Measurements from ENCODE around the gene HNRNPA3. TPM values are rescaled to one million over a fixed set of nuclear protein-coding genes. Genes with fewer than 3 reads are reported as not detected.
"Not testable (repeated sequence)": the region's sequence is repeated elsewhere in the genome, so short reads cannot be mapped to it uniquely, and the experiment has no call there.

HNRNPA3 gene
- total RNA-seq, 2 experiments from 2014 or later, result 303 to 311 TPM

DNA sequence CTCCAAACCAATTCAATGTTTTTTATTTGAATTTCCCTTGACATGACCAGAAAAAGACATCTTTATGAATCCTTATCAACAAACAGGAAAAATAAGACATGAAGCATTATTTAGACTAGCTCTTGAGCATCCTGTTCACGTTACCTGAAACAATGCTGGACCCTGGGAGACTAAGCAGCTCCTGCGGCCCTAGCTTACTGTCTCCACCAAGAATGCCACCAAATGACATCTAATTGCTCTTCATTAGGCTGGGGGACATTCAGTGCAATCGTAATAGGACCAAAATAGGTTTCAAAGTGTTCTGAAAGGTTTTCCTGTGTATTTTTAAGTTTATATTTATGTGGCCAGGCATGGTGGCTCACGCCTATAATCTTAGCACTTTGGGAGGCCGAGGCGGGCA, 26.5 kb downstream of the HNRNPA3 start:
- POLR2A ChIA-PET, result interaction anchor here (1.0 to 3.3 kb wide), 4 partner anchors 11 to 27 kb away, joined by 5 to 28 read pairs (median 10); partner anchors contain the start of genes HNRNPA3 and NFE2L2
- CTCF ChIA-PET, result interaction anchor here (0.6 to 5.2 kb wide), 3 partner anchors 25 to 78 kb away, joined by 3 to 38 read pairs (median 12); partner anchors contain the start of gene NFE2L2
- no peak overlapping the region for H3K4me3 Mint-ChIP-seq
- H3K36me3 Mint-ChIP-seq, result peaks cover 20% of the 10 kb centered on the region
- intact Hi-C loops (cut with micrococcal nuclease), result no loop called here
- peaks cover 79% of the 10 kb centered on the region for H3K4me1 Mint-ChIP-seq (ENCODE audit: low read depth)
- H3K27ac Mint-ChIP-seq, result peak overlapping the region; percentile 60
- no peaks in the 10 kb centered on the region for H3K9me3 Mint-ChIP-seq
- no peak for DNase-seq
- H3K27me3 Mint-ChIP-seq, result no peaks in the 10 kb centered on the region

GRCh38 chr2:177239932-177240630, 27.5 kb downstream of the HNRNPA3 start:
- H3K9me3 Mint-ChIP-seq, result no peaks in the 10 kb centered on the region
- peak; percentile 61 for DNase-seq
- intact Hi-C loops (cut with micrococcal nuclease), result loop anchor here (1.0 kb wide), 3 partner anchors 9 to 27 kb away; no protein-coding TSS in a partner anchor

GRCh38 chr2:177241711-177242120, 29.1 kb downstream of the HNRNPA3 start:
- peaks cover 88% of the 10 kb centered on the region for H3K4me1 Mint-ChIP-seq (ENCODE audit: low read depth)
- no peak overlapping the region for H3K4me3 Mint-ChIP-seq
- ChIA-PET CTCF (interaction anchor here (1.4 to 5.2 kb wide), 3 partner anchors 22 to 92 kb away, joined by 6 to 38 read pairs (median 7); partner anchors contain the start of gene NFE2L2), POLR2A (interaction anchor here (1.2 to 3.3 kb wide), 2 partner anchors 23 to 30 kb away, joined by 4 to 28 read pairs; partner anchors contain the start of genes HNRNPA3 and NFE2L2)
- intact Hi-C loops (cut with micrococcal nuclease), result loop anchor here (2.0 kb wide), 1 partner anchor 15 kb away; no protein-coding TSS in a partner anchor
- H3K27me3 Mint-ChIP-seq, result no peaks in the 10 kb centered on the region
- peaks cover 7% of the 10 kb centered on the region for H3K36me3 Mint-ChIP-seq
- DNase-seq, result no peak
- peak overlapping the region; percentile 83 for H3K27ac Mint-ChIP-seq
- H3K9me3 Mint-ChIP-seq, result no peaks in the 10 kb centered on the region

More at GRCh38 chr2:177239932-177240630, 27.5 kb downstream of the HNRNPA3 start:
- H3K27me3 Mint-ChIP-seq, result no peaks in the 10 kb centered on the region
- H3K4me3 Mint-ChIP-seq, result no peak overlapping the region
- H3K4me1 Mint-ChIP-seq (ENCODE audit: low read depth), result peaks cover 82% of the 10 kb centered on the region
- H3K27ac Mint-ChIP-seq, result peak overlapping the region; percentile 83
- ChIA-PET CTCF (interaction anchor here (0.6 to 5.2 kb wide), 6 partner anchors 24 to 97 kb away, joined by 3 to 38 read pairs (median 6); partner anchors contain the start of gene NFE2L2), POLR2A (interaction anchor here (0.6 to 3.3 kb wide), 8 partner anchors 9 to 79 kb away, joined by 3 to 28 read pairs (median 6); partner anchors contain the start of genes HNRNPA3 and NFE2L2)
- H3K36me3 Mint-ChIP-seq, result peaks cover 15% of the 10 kb centered on the region

GRCh38 chr2:177242121-177242987, 29.8 kb downstream of the HNRNPA3 start:
- Mint-ChIP-seq H3K9me3 (no peaks in the 10 kb centered on the region), H3K27ac (peak overlapping the region; percentile 83), H3K36me3 (peaks cover 4% of the 10 kb centered on the region), H3K27me3 (no peaks in the 10 kb centered on the region), H3K4me3 (peak overlapping the region; percentile 0), H3K4me1 (ENCODE audit: low read depth) (peaks cover 91% of the 10 kb centered on the region)
- DNase-seq, result no peak
- ChIA-PET CTCF (interaction anchor here (1.4 kb wide), 1 partner anchor 78 kb away, joined by 7 read pairs; no protein-coding TSS in a partner anchor), POLR2A (no interaction called here)
- intact Hi-C loops (cut with micrococcal nuclease), result loop anchor here (2.0 kb wide), 1 partner anchor 16 kb away; no protein-coding TSS in a partner anchor

DNA sequence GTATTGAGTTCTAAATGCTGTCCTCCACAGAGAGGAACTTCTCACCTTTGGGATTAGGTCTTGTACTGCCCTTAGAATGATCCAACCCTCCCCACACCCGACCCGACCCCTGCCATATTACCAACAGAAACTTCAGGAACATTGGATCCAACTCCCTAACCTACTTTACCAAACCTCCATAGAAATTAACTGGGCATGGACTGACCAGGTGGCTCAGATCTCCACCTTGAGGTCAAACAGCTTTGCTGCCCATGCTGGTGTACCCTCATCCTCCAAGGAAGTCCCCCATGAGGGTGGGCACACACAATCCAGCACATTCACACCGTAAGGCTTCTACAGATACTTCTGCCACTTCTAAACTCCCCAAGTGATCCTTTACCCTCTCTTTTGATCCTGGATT, 30.5 kb downstream of the HNRNPA3 start:
- Mint-ChIP-seq H3K27me3 (no peaks in the 10 kb centered on the region), H3K4me3 (no peak overlapping the region), H3K9me3 (no peaks in the 10 kb centered on the region), H3K27ac (peak overlapping the region; percentile 83), H3K36me3 (peaks cover 2% of the 10 kb centered on the region), H3K4me1 (ENCODE audit: low read depth) (peaks cover 90% of the 10 kb centered on the region)
- no peak for DNase-seq
- ChIA-PET CTCF (no interaction called here), POLR2A (interaction anchor here (1.2 kb wide), 1 partner anchor 12 kb away, joined by 4 read pairs; no protein-coding TSS in a partner anchor)
- intact Hi-C loops (cut with micrococcal nuclease), result loop anchor here (2.0 kb wide), 1 partner anchor 16 kb away; no protein-coding TSS in a partner anchor

DNA sequence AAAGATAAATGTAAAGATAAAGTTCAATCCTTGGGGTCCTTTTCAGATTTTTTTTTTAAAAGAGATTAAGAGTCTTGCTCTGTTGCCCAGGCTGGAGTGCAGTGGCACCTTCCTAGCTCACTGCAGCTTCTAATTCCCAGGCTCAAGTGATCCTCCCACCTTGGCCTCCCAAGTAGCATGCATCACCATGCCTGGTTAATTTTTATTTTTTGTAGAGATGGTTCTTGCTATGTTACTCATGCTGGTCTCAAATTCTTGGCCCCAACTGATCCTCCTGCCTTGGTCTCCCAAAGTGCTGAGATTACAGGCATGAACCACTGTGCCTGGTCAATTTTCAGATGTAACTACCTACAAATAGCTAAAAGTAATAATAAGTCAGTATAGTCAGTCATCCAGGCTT, 30.9 kb downstream of the HNRNPA3 start:
- Mint-ChIP-seq H3K36me3 (peaks cover 2% of the 10 kb centered on the region), H3K27me3 (no peaks in the 10 kb centered on the region), H3K27ac (peak overlapping the region; percentile 83), H3K9me3 (no peaks in the 10 kb centered on the region), H3K4me1 (ENCODE audit: low read depth) (peaks cover 86% of the 10 kb centered on the region), H3K4me3 (no peak overlapping the region)
- intact Hi-C loops (cut with micrococcal nuclease), result loop anchor here (2.0 kb wide), 1 partner anchor 17 kb away; no protein-coding TSS in a partner anchor
- CTCF ChIA-PET, result interaction anchor here (0.9 kb wide), 1 partner anchor 10 kb away, joined by 3 read pairs; no protein-coding TSS in a partner anchor
- DNase-seq, result no peak
- POLR2A ChIA-PET, result interaction anchor here (1.2 kb wide), 1 partner anchor 12 kb away, joined by 4 read pairs; no protein-coding TSS in a partner anchor

GRCh38 chr2:177244244-177244771, 31.7 kb downstream of the HNRNPA3 start:
- DNase-seq, result peak; percentile 32
- H3K4me3 Mint-ChIP-seq, result peak overlapping the region; percentile 16
- POLR2A ChIA-PET, result interaction anchor here (0.9 to 1.2 kb wide), 2 partner anchors 11 to 23 kb away, joined by 3 to 4 read pairs; no protein-coding TSS in a partner anchor
- intact Hi-C loops (cut with micrococcal nuclease), result loop anchor here (1.0 kb wide), 1 partner anchor 8 kb away; no protein-coding TSS in a partner anchor
- no peaks in the 10 kb centered on the region for H3K9me3 Mint-ChIP-seq
- CTCF ChIA-PET, result interaction anchor here (0.9 kb wide), 1 partner anchor 11 kb away, joined by 3 read pairs; no protein-coding TSS in a partner anchor
- H3K36me3 Mint-ChIP-seq, result peaks cover 2% of the 10 kb centered on the region
- H3K27me3 Mint-ChIP-seq, result no peaks in the 10 kb centered on the region
- peaks cover 84% of the 10 kb centered on the region for H3K4me1 Mint-ChIP-seq (ENCODE audit: low read depth)
- peak overlapping the region; percentile 83 for H3K27ac Mint-ChIP-seq

GRCh38 chr2:177245010-177245422, 32.4 kb downstream of the HNRNPA3 start:
- no peak for DNase-seq
- Mint-ChIP-seq H3K4me3 (no peak overlapping the region), H3K27me3 (no peaks in the 10 kb centered on the region), H3K36me3 (peaks cover 2% of the 10 kb centered on the region), H3K27ac (peak overlapping the region; percentile 83), H3K9me3 (no peaks in the 10 kb centered on the region), H3K4me1 (ENCODE audit: low read depth) (peaks cover 80% of the 10 kb centered on the region)
- CTCF ChIA-PET, result interaction anchor here (1.3 kb wide), 1 partner anchor 19 kb away, joined by 4 read pairs; the partner anchor contains the start of gene NFE2L2
- POLR2A ChIA-PET, result interaction anchor here (0.9 kb wide), 1 partner anchor 23 kb away, joined by 3 read pairs; no protein-coding TSS in a partner anchor
- intact Hi-C loops (cut with micrococcal nuclease), result no loop called here

GRCh38 chr2:177246000-177246399, 33.4 kb downstream of the HNRNPA3 start:
- POLR2A ChIA-PET, result interaction anchor here (0.6 to 1.2 kb wide), 3 partner anchors 17 to 1114 kb away, joined by 3 to 5 read pairs (median 4); no protein-coding TSS in a partner anchor
- peaks cover 80% of the 10 kb centered on the region for H3K4me1 Mint-ChIP-seq (ENCODE audit: low read depth)
- no peaks in the 10 kb centered on the region for H3K9me3 Mint-ChIP-seq
- H3K36me3 Mint-ChIP-seq, result peaks cover 5% of the 10 kb centered on the region
- DNase-seq, result no peak
- peak overlapping the region; percentile 83 for H3K27ac Mint-ChIP-seq
- CTCF ChIA-PET, result interaction anchor here (1.0 to 1.3 kb wide), 2 partner anchors 18 to 81 kb away, joined by 3 to 4 read pairs; partner anchors contain the start of gene NFE2L2
- no peaks in the 10 kb centered on the region for H3K27me3 Mint-ChIP-seq
- intact Hi-C loops (cut with micrococcal nuclease), result no loop called here
- H3K4me3 Mint-ChIP-seq, result no peak overlapping the region

- CTCF ChIA-PET, result interaction anchor here (1.0 kb wide), 1 partner anchor 82 kb away, joined by 3 read pairs; no protein-coding TSS in a partner anchor
- H3K27me3 Mint-ChIP-seq; DNase-seq; intact Hi-C loops (cut with micrococcal nuclease); H3K4me3 Mint-ChIP-seq; H3K9me3 Mint-ChIP-seq: not testable (repeated sequence)
- Mint-ChIP-seq H3K4me1 (ENCODE audit: low read depth) (peaks cover 80% of the 10 kb centered on the region), H3K27ac (peak overlapping the region; percentile 45), H3K36me3 (peaks cover 10% of the 10 kb centered on the region)
- POLR2A ChIA-PET, result interaction anchor here (0.6 to 1.2 kb wide), 3 partner anchors 17 to 109 kb away, joined by 4 to 5 read pairs (median 4); no protein-coding TSS in a partner anchor
Measured at GRCh38 chr2:177246523-177247030, 34.0 kb downstream of the HNRNPA3 start.

All from activated CD4-positive, alpha-beta memory T cell treated with anti-CD3 and anti-CD28 coated beads for 36 hours (primary cell).